ENCODE measurements around the gene NLK. TPM values are rescaled to one million over a fixed set of nuclear protein-coding genes. Genes with fewer than 3 reads are reported as not detected.

The NLK gene
- total and polyA plus RNA-seq, 10 of the 15 experiments (the other 5 are each of a cell fraction or from before 2014, with no cell fraction given) = 5.0 to 22.9 (median 15.0) TPM

- no peak overlapping the region for H2AFZ ChIP-seq (ENCODE audit: control insufficient read depth, low read depth, low read length)
- no peaks in the 10 kb centered on the region for H3K4me1 ChIP-seq (ENCODE audit: control insufficient read depth, insufficient read depth, low read length)
- H3K79me2 ChIP-seq (ENCODE audit: control insufficient read depth, insufficient read depth, low read length) = peaks cover 14% of the 10 kb centered on the region
- CTCF ChIA-PET = interaction anchor here (0.6 to 1.4 kb wide), 2 partner anchors 137 to 234 kb away, joined by 3 to 5 read pairs; no protein-coding TSS in a partner anchor
- intact Hi-C loops (cut with micrococcal nuclease; ENCODE audit: unreplicated experiment) = no loop called here
- FAIRE-seq (no peak), ATAC-seq (no peak), DNase-seq (ENCODE audit: low read depth, low spot score) (no peak)
- 28% methylated on average over 3 of the region's 3 CpGs for WGBS (ENCODE audit: insufficient coverage, insufficient replicate concordance, low lambda C conversion rate, missing lambda C conversion rate)
- no TSS peak for BruUV-seq (replicated peaks)
- H3K9me3 ChIP-seq (replicated peaks; ENCODE audit: control insufficient read depth, insufficient read depth, low read length) = no peaks in the 10 kb centered on the region; the same call in 2 of the 3 replicates
- no peak overlapping the region for H3K9ac ChIP-seq (ENCODE audit: control insufficient read depth, insufficient read depth, low read length)
- POLR2A ChIA-PET = interaction anchor here (0.7 kb wide), 1 partner anchor 859 kb away, joined by 4 read pairs; no protein-coding TSS in a partner anchor
- SMC1A ChIA-PET (ENCODE audit: uncharacterized antibody, unreplicated experiment) = interaction anchor here (1.3 kb wide), 1 partner anchor 18 kb away, joined by 4 read pairs; no protein-coding TSS in a partner anchor
- no peaks in the 10 kb centered on the region for H3K27me3 ChIP-seq (replicated peaks in 1 of 2; ENCODE audit: control insufficient read depth in 2 of 2, insufficient read depth in 2 of 2, low read length in 1 of 2)
- no peaks in the 10 kb centered on the region for H4K20me1 ChIP-seq (ENCODE audit: control insufficient read depth, insufficient read depth)
- H3K4me2 ChIP-seq (ENCODE audit: control insufficient read depth, insufficient read depth) = no peak overlapping the region
- H3K27ac ChIP-seq (ENCODE audit: control insufficient read depth, insufficient read depth) = no peak overlapping the region
- in situ Hi-C loops (cut with MboI) = no loop called here
- no peak for TF ChIP-seq MEF2B (IDR thresholded peaks at IDR 0.05; ENCODE audit: partially characterized antibody, poor library complexity, severe bottlenecking)
- TF ChIP-seq EED (IDR thresholded peaks at IDR 0.05; ENCODE audit: low read depth) = no peak
- no peak for TF ChIP-seq BHLHE40 (IDR thresholded peaks at IDR 0.05; ENCODE audit: borderline replicate concordance in 1 of 2, low read depth in 2 of 2, low read length in 1 of 2)
- no peak for TF ChIP-seq SMARCA5 (IDR thresholded peaks at IDR 0.05)
- no peak for TF ChIP-seq NR2C1 (IDR thresholded peaks at IDR 0.05)
- TF ChIP-seq SREBF2 (IDR thresholded peaks at IDR 0.05; ENCODE audit: low read length) = no peak
- TF ChIP-seq POLR2AphosphoS5 (IDR thresholded peaks at IDR 0.05; ENCODE audit: low read length) = no peak
- no peak for TF ChIP-seq MYB (IDR thresholded peaks at IDR 0.05; ENCODE audit: borderline replicate concordance, low read depth, low read length)
- TF ChIP-seq, protein P1, sequence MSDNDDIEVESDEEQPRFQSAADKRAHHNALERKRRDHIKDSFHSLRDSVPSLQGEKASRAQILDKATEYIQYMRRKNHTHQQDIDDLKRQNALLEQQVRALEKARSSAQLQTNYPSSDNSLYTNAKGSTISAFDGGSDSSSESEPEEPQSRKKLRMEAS (IDR thresholded peaks at IDR 0.05; ENCODE audit: low read depth, low read length) = no peak
- TF ChIP-seq POLR2AphosphoS2 (IDR thresholded peaks at IDR 0.05; ENCODE audit: low read depth, low read length) = no peak
- no peak for TF ChIP-seq DPF2 (IDR thresholded peaks at IDR 0.05)
- no peak for TF ChIP-seq TCF3 (IDR thresholded peaks at IDR 0.05; ENCODE audit: borderline replicate concordance, insufficient read depth, low read depth, low read length)
- TF ChIP-seq, protein P2, sequence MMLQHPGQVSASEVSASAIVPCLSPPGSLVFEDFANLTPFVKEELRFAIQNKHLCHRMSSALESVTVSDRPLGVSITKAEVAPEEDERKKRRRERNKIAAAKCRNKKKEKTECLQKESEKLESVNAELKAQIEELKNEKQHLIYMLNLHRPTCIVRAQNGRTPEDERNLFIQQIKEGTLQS (IDR thresholded peaks at IDR 0.05; ENCODE audit: borderline replicate concordance, extremely low read depth, low read depth, low read length) = no peak
- no peak for TF ChIP-seq IRF4 (IDR thresholded peaks at IDR 0.05; ENCODE audit: low read depth, low read length)
- no peak for TF ChIP-seq EP300 (IDR thresholded peaks at IDR 0.05; ENCODE audit: borderline replicate concordance in 1 of 2, control insufficient read depth in 1 of 2, low read depth in 2 of 2, low read length in 2 of 2)
- TF ChIP-seq RUNX3 (IDR thresholded peaks at IDR 0.05; ENCODE audit: low read length) = no peak
- no peak for TF ChIP-seq GABPA (IDR thresholded peaks at IDR 0.05; ENCODE audit: low read depth)
- no peak for TF ChIP-seq POLR2A (IDR thresholded peaks at IDR 0.05; ENCODE audit: low read depth, low read length)
- no peak for TF ChIP-seq BMI1 (IDR thresholded peaks at IDR 0.05; ENCODE audit: borderline replicate concordance)
- TF ChIP-seq POU2F2 (IDR thresholded peaks at IDR 0.05; ENCODE audit: borderline replicate concordance, low read depth, low read length) = no peak
- RAD21 ChIA-PET (ENCODE audit: unreplicated experiment) = no interaction called here
- no peaks in the 10 kb centered on the region for H3K36me3 ChIP-seq (ENCODE audit: control insufficient read depth in 2 of 2, insufficient read depth in 2 of 2, low read length in 1 of 2)
- H3K4me3 ChIP-seq = no peak overlapping the region
Observed at GRCh38 chr17:28039251-28039650, 3.2 kb upstream of the NLK start.

Data from GM12878 (cell line).